HG03280 (cell line): ENCODE results near the gene TBC1D4.

Experiments
- ATAC-seq: cut with Tn5 transposase; IDR thresholded peaks from one replicate; pipeline ENCODE4 v1.9.1; 2021; ENCODE audit warnings: mild to moderate bottlenecking, moderate library complexity; ENCODE audit not compliant: unreplicated experiment

Gene TBC1D4

GRCh38 chr13:75489502-75490263 lies 7.7 kb upstream of the TBC1D4 start:
- ATAC-seq, result peak; percentile 74

- no peak for ATAC-seq
Measured at GRCh38 chr13:75486146-75487062, 4.4 kb upstream of the TBC1D4 start.

- no peak for ATAC-seq
Measured at GRCh38 chr13:75485286-75486062, 3.5 kb upstream of the TBC1D4 start.

GRCh38 chr13:75482820-75483079 lies 781 bp upstream of the TBC1D4 start:
- no peak for ATAC-seq

- peak; percentile 27 for ATAC-seq
Measured at GRCh38 chr13:75481176-75482069, 546 bp downstream of the TBC1D4 start.

- ATAC-seq, result peak; percentile 6
Measured at GRCh38 chr13:75480671-75481175, 1.2 kb downstream of the TBC1D4 start.

- no peak for ATAC-seq
Measured at GRCh38 chr13:75479102-75479740, 2.7 kb downstream of the TBC1D4 start.

GRCh38 chr13:75478659-75479058 lies 3.3 kb downstream of the TBC1D4 start:
- no peak for ATAC-seq

GRCh38 chr13:75474956-75475355 lies 7.0 kb downstream of the TBC1D4 start:
- ATAC-seq, result no peak

- no peak for ATAC-seq
Measured at GRCh38 chr13:75473468-75473867, 8.5 kb downstream of the TBC1D4 start.

GRCh38 chr13:75470676-75471075 lies 11.3 kb downstream of the TBC1D4 start:
- ATAC-seq, result no peak

GRCh38 chr13:75469047-75469446 lies 12.9 kb downstream of the TBC1D4 start:
- no peak for ATAC-seq

- ATAC-seq, result no peak
Measured at GRCh38 chr13:75468602-75469001, 13.4 kb downstream of the TBC1D4 start.

GRCh38 chr13:75468098-75468497 lies 13.9 kb downstream of the TBC1D4 start:
- ATAC-seq, result no peak

GRCh38 chr13:75467040-75467728 lies 14.8 kb downstream of the TBC1D4 start:
- ATAC-seq, result no peak

- ATAC-seq, result no peak
Measured at GRCh38 chr13:75465236-75465635, 16.7 kb downstream of the TBC1D4 start.

GRCh38 chr13:75461314-75461713 lies 20.7 kb downstream of the TBC1D4 start:
- ATAC-seq, result no peak

- no peak for ATAC-seq
Measured at GRCh38 chr13:75460644-75461043, 21.3 kb downstream of the TBC1D4 start.
